ENCODE results near the gene ZNF609.
"Not testable (repeated sequence)": the region's sequence is repeated elsewhere in the genome, so short reads cannot be mapped to it uniquely, and the experiment has no call there.

Gene ZNF609

DNA sequence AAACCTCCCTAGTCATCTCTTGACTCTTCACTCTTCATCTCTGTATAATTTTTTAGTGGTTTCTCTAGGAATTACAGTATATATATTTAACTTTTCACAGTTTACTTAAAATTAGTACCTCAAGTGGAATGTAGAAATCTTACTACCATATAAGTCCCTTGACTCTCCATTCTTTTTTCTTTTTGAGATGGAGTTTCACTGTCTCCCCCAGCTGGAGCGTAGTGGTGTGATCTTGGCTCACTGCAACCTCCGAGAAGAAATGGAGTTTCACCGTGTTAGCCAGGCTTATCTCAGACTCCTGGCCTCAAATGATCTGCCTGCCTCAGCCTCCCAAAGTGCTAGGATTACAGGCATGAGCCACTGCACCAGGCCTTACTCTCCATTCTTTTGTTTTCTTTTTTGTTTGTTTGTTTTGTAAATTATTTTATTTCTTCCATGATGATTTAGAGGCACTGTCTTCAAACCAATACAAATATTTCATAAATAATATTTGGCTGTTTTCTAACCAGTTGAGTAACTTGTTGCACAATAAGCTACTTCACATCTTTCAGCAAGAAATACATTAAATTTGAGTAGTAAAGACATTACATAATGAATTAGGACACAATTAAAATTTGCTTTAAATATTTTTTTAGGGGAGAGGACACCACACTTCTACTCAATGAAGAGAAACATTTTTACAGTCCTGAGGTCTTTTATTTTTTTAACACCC is 170.2 kb downstream of the ZNF609 start:
- DNase-seq: no peak

GRCh38 chr15:64632639-64633038 is 172.3 kb downstream of the ZNF609 start:
- DNase-seq: not testable (repeated sequence)

DNA sequence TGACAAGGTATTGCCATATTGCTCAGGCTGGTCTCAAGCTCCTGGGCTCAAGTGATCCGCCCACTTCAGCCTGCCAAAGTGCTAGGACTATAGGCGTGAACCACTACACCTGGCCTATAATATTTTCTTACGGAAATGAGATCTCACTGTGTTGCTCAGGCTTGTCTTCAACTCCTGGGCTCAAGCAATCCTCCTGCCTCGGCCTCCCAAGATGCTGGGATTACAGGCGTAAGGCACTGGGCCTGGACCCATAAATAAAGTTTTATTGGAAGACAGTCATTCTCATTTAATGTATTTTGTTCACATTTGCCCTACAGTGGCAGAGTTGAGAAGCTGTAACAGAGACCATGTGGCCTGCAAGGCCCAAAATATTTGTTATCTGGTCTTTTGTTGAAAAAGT is 173.0 kb downstream of the ZNF609 start:
- no peak for DNase-seq

- no peak for DNase-seq
These were observed 173.6 kb downstream of the ZNF609 start for GRCh38 chr15:64634027-64634426.

- no peak for DNase-seq
These were observed 174.5 kb downstream of the ZNF609 start for GRCh38 chr15:64634576-64635498.

- no peak for DNase-seq
These were observed 175.4 kb downstream of the ZNF609 start for GRCh38 chr15:64635499-64636495.

GRCh38 chr15:64636556-64636955 is 176.2 kb downstream of the ZNF609 start:
- DNase-seq: no peak

DNA sequence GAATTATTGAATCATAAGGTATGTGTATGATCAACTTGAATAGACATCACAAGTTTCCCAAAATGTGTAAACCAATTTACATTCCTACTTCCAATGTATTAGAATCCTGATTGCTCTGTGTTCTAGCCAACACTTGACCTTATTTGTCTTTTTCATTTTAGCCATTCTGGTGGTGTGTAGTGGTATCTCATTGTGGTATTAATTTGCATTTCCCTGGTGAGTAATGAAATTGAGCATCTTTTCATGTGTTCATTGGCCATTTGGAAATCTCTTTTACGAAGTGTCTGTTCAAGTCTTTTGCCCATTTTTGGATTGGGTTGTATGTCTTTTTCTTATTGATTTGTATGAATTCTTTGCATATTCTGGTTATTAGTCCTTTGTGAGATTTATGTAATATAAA is 177.0 kb downstream of the ZNF609 start:
- DNase-seq: no peak

GRCh38 chr15:64639744-64640143 is 179.4 kb downstream of the ZNF609 start:
- not testable (repeated sequence) for DNase-seq

DNA sequence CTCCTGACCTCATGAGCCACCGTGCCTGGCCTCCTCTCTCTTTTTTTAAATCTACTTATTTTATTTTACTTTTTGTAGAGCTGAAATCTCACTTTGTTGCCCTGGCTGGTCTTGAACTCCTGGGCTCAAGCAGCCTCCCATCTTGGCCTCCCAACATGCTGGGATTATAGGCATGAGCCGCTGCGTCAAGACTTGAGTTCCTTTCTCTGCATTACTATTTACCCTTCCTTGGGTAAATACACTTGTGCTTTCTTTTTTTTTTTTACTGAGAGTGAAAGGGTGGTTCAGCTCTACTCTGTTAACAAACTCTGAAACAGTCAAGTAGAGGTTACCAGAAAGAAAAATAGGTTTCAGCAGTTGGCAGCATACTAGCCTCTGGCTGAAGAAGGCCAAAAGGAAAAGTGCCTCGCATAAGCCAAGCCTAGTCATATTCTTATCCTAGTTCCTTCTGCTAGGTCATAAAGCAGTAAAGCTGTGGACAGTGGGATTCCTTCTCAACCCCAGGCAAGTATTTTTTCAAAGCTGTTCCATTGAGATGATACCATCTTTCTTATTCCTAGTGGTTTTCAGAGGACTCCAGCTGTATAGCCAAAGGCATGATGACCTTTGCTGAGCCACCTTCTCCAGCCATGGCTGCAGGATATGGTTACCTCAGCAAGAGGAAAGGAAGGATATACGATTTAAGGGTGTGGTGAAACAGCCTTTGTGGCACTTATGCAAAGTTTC is 179.9 kb downstream of the ZNF609 start:
- DNase-seq: no peak

DNA sequence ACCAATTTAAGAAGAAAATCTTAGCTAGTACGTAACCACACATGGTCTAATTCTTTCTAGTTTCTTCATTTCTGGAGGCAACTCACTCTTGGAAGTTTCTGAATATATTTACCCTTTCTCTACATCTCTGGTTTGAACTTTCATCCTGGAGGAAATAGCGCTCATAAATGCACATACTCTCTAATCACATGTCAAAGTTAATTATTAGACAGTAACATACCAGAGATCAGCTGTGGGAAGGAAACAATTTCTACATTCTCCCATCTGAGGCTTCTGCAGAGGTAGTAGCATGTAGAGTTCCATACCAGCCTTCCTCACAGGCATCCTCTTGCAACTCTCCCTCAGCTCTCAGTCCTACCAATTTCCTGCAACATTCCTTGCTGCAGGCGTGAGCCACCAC is 182.5 kb downstream of the ZNF609 start:
- no peak for DNase-seq

DNA sequence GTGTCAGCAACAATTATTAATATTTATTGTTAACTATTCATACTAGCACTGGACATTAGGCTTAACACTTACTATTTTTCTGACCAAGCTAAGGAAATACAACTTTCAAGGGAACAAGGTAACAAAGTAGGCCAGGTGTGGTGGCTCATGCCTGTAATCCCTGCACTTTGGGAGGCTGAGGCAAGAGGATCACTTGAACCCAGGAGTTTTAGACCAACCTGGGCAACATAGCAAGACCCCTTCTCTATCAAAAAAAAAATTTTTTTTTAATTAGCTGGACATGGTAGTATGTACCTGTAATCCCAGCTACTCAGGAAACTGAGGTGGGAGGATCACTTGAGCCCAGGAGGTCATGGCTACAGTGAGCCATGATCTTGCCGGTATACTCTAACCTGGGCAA is 183.3 kb downstream of the ZNF609 start:
- no peak for DNase-seq

DNA sequence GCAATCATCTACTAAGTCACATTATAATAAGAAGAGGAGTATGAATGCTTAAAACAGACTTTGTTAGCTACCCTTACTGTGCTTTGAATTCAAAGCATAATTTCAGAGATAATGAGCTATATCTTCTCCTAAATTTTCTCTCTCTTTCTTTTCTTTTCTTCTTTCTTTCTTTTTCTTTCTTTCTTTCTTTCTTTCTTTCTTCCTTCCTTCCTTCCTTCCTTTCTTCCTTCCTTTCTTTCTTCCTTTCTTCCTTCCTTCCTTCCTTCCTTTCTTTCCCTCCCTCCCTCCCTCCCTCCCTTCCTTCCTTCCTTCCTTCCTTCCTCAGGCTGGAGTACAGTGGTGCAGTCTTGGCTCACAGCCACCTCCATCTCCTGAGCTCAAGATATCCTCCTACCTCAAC is 184.4 kb downstream of the ZNF609 start:
- DNase-seq: not testable (repeated sequence)

GRCh38 chr15:64645995-64646394 is 185.6 kb downstream of the ZNF609 start:
- DNase-seq: no peak

DNA sequence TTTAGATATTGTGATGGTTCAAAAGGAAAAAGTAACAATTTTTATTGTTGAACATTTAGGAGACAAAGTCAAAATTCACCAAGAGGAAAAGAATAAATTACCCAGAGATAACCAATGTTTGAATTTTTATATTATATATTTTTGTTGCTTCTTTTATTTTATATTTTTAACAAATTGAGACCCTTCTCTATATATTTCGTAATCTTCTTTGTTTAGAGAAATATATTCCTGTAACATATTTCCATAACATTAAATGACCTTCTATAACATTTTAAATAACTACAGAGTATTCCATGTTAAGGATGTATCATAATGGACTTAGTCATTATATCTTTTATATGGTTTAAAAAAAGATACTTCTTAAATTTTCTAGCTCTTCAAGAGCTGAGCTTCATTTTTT is 187.0 kb downstream of the ZNF609 start:
- DNase-seq: no peak

GRCh38 chr15:64650552-64650951 is 190.2 kb downstream of the ZNF609 start:
- no peak for DNase-seq

DNA sequence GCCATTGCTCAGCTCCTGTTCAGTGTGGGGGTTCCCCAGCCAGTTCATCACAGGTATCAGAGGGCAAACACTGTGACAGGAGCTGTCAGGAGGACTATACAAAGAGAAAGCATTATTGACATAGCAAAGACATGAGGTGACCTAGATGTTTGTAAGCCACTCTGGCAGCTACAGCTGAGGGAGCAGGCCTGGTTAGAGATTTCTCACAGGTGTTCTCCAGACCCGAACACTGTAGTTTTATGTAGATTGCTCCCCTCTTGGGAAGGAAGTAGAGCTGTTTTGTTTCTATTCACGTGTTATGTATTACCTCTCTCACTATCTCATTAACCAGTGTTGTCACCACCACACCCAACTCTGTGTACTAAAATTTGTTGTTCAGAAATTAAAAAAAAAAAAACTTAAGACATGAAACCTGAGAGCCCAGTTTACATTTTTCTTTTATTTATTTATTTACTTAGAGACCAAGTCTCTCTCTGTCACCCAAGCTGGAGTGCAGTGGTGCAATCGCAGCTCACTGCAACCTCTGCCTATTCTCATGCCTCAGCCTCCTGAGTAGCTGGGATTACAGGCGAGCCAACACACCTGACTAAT is 191.3 kb downstream of the ZNF609 start:
- peak; percentile 11 to 50 for DNase-seq

DNA sequence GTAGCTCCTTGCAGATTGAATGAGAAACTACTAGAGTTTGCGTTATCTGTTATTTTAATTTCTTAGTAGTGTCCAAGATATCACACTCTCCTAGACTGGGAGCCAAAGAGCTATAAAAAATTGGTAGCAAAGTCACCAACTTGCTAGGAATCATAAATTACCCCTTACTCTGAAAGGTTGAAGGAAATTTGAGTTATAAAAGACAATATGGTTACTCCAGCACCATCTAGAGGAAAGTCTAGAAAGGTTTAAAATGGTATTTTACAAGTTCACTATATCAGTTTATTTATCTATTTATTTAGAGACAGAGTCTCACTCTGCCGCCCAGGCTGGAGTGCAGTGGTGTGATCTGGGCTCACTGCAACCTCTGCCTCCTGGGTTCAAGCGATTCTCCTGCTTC is 193.4 kb downstream of the ZNF609 start:
- DNase-seq: no peak

GRCh38 chr15:64656508-64656907 is 196.1 kb downstream of the ZNF609 start:
- no peak for DNase-seq

DNA sequence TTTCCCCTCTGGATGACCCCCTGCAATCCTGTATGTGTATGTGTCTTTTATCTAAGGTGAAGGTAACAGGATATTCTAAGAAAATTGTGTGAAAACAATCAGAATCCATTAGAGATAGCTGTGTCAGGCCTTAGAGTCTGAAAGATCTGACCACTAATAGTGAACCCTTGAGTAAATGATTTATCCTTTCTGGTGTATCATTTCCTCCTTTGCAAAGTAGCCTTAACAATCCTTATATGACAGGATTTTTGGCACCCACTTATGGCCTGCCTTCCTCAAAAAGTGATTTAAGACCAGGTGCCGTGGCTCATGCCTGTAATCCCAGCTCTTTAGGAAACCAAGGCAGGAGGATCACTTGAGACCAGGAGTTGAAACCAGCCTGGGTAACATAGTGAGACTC is 204.8 kb downstream of the ZNF609 start:
- DNase-seq: no peak

DNA sequence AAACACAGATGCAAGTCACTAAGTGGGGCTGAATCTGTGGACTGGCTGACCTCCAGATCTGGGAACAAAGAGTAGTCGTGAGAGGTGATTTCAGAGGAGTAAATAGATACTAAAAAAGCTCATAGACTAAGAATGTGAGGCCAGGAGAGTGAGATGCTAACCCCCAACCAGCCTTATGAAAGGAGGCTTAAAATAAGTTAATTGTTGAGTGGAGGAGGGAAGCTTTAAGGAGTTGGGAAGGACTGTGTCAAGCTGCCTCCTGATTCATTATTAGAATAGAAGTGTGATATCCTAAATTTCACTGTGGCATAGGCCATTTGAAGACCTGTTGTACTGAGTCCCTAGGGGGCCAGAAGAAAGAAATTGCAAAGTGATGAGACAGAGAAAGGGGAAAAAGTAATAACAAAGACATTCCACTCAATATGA is 207.4 kb downstream of the ZNF609 start:
- DNase-seq: no peak

DNA sequence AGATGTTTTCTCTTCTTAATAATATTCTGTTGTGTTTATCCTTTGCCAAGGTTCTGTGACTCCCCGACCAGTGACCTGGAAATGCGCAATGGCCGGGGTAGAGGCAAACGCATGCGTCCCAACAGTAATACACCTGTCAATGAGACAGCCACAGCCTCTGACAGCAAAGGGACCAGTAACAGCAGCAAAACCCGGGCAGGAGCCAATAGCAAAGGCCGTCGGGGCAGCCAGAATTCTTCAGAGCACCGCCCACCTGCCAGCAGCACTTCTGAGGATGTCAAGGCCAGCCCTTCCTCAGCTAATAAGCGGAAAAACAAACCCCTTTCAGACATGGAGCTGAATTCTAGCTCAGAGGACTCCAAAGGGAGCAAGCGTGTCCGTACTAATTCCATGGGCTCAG is 213.5 kb downstream of the ZNF609 start:
- DNase-seq: no peak
